Immature natural killer cell (primary cell): Measurements from ENCODE around the gene SLC12A1. TPM values are rescaled to one million over a fixed set of nuclear protein-coding genes. Genes with fewer than 3 reads are reported as not detected.

ENCODE experiments used
- DNase-seq, 3 donors: peaks; one replicate each; pipeline ENCODE4 v3.0.0; 2022; ENCODE audit warnings: mixed read lengths in 1 of 3
- H3K27ac Mint-ChIP-seq, 6 donors: one replicate each; pipeline ENCODE4 v1.8.0; 2020; ENCODE audit warnings: mixed read lengths in 6 of 6, mild to moderate bottlenecking in 5 of 6, inconsistent platforms in 4 of 6, moderate library complexity in 3 of 6
- H3K27me3 Mint-ChIP-seq, 3 donors: one replicate each; pipeline ENCODE4 v1.8.0; 2020 to 2021; ENCODE audit warnings: low read depth in 3 of 3, mild to moderate bottlenecking in 3 of 3, mixed read lengths in 3 of 3, moderate library complexity in 3 of 3, inconsistent platforms in 1 of 3
- H3K36me3 Mint-ChIP-seq, 3 donors: one replicate each; pipeline ENCODE4 v1.8.0; 2020; ENCODE audit warnings: mixed read lengths in 3 of 3, inconsistent platforms in 2 of 3, mild to moderate bottlenecking in 2 of 3
- H3K4me1 Mint-ChIP-seq, 2 donors: one replicate each; pipeline ENCODE4 v1.8.0; 2020; ENCODE audit warnings: inconsistent platforms in 2 of 2, mild to moderate bottlenecking in 2 of 2, mixed read lengths in 2 of 2, moderate library complexity in 1 of 2
- H3K4me3 Mint-ChIP-seq, 5 donors: one replicate each; pipeline ENCODE4 v1.8.0; 2020; ENCODE audit warnings: mild to moderate bottlenecking in 5 of 5, mixed read lengths in 5 of 5, inconsistent platforms in 3 of 5, moderate library complexity in 3 of 5
- H3K9me3 Mint-ChIP-seq, 6 donors: one replicate each; pipeline ENCODE4 v1.8.0; 2020; ENCODE audit warnings: mild to moderate bottlenecking in 6 of 6, mixed read lengths in 6 of 6, inconsistent platforms in 4 of 6, moderate library complexity in 3 of 6
- polyA plus RNA-seq, 3 donors: library from polyadenylated mRNA; unstranded; fragments of 300-500 nt; fragmentation: Illumina TruSeq; gene quantifications; one replicate each; pipeline ENCODE4 v1.2.3, GENCODE V29; 2021

Gene SLC12A1
- polyA plus RNA-seq, 3 donors from 2014 or later, result not detected

- Mint-ChIP-seq H3K27me3 (peaks cover 1 to 6% (median 6%) of the 10 kb centered on the region in 3 donors), H3K9me3 (peaks cover 0 to 10% (median 0%) of the 10 kb centered on the region in 6 donors), H3K27ac (no peak within 1 kb of the TSS), H3K4me3 (no peak within 1 kb of the TSS), H3K4me1 (no peaks in the 10 kb centered on the region), H3K36me3 (no peaks in the 10 kb centered on the region)
- no peak for DNase-seq
Measured at GRCh38 chr15:48191574-48192225, 14.4 kb upstream of the SLC12A1 start, which contains the start of gene CTXN2. Gene CTXN2 (plus strand): TSS chr15:48191665. CDS start chr15:48201301, 9,636 bp downstream.

- H3K9me3 Mint-ChIP-seq, result peaks cover 0 to 5% (median 0%) of the 10 kb centered on the region in 6 donors
- no peaks in the 10 kb centered on the region for H3K4me1 Mint-ChIP-seq
- DNase-seq, result no peak
- peaks cover 2 to 5% (median 3%) of the 10 kb centered on the region in 3 donors for H3K27me3 Mint-ChIP-seq
- H3K4me3 Mint-ChIP-seq, result no peak overlapping the region
- H3K27ac Mint-ChIP-seq, result no peak overlapping the region
- H3K36me3 Mint-ChIP-seq, result no peaks in the 10 kb centered on the region
Measured at GRCh38 chr15:48202068-48202467, 4.0 kb upstream of the SLC12A1 start.

GRCh38 chr15:48221261-48221660, 15.2 kb downstream of the SLC12A1 start:
- no peaks in the 10 kb centered on the region for H3K4me1 Mint-ChIP-seq

GRCh38 chr15:48221885-48222284, 15.8 kb downstream of the SLC12A1 start:
- no peak overlapping the region for H3K27ac Mint-ChIP-seq
- no peak for DNase-seq
- H3K4me3 Mint-ChIP-seq, result no peak overlapping the region

More at GRCh38 chr15:48221261-48221660, 15.2 kb downstream of the SLC12A1 start:
- Mint-ChIP-seq H3K4me3 (no peak overlapping the region), H3K27me3 (peaks cover 0 to 2% (median 1%) of the 10 kb centered on the region in 3 donors), H3K27ac (no peak overlapping the region), H3K9me3 (no peaks in the 10 kb centered on the region), H3K36me3 (no peaks in the 10 kb centered on the region)
- DNase-seq, result no peak

GRCh38 chr15:48222627-48223026, 16.5 kb downstream of the SLC12A1 start:
- Mint-ChIP-seq H3K36me3 (no peaks in the 10 kb centered on the region), H3K27ac (no peak overlapping the region), H3K4me1 (no peaks in the 10 kb centered on the region), H3K9me3 (peaks cover 0 to under 1% (median 0%) of the 10 kb centered on the region in 6 donors), H3K4me3 (no peak overlapping the region), H3K27me3 (peaks cover 0 to 3% (median 1%) of the 10 kb centered on the region in 3 donors)
- DNase-seq, result no peak

More at GRCh38 chr15:48221885-48222284, 15.8 kb downstream of the SLC12A1 start:
- H3K36me3 Mint-ChIP-seq, result no peaks in the 10 kb centered on the region
- peaks cover 0 to 2% (median 1%) of the 10 kb centered on the region in 3 donors for H3K27me3 Mint-ChIP-seq
- no peaks in the 10 kb centered on the region for H3K4me1 Mint-ChIP-seq
- H3K9me3 Mint-ChIP-seq, result no peaks in the 10 kb centered on the region

- no peaks in the 10 kb centered on the region for H3K4me1 Mint-ChIP-seq
- no peak for DNase-seq
- no peak overlapping the region for H3K4me3 Mint-ChIP-seq
- peaks cover 0 to 2% (median 1%) of the 10 kb centered on the region in 3 donors for H3K27me3 Mint-ChIP-seq
- H3K27ac Mint-ChIP-seq, result no peak overlapping the region
- H3K9me3 Mint-ChIP-seq, result peaks cover 0 to 2% (median 0%) of the 10 kb centered on the region in 6 donors
- H3K36me3 Mint-ChIP-seq, result no peaks in the 10 kb centered on the region
Measured at GRCh38 chr15:48225771-48226170, 19.7 kb downstream of the SLC12A1 start.

GRCh38 chr15:48230498-48230897, 24.4 kb downstream of the SLC12A1 start:
- H3K27ac Mint-ChIP-seq, result no peak overlapping the region
- no peaks in the 10 kb centered on the region for H3K36me3 Mint-ChIP-seq
- H3K4me1 Mint-ChIP-seq, result no peaks in the 10 kb centered on the region
- no peak for DNase-seq
- peaks cover 2 to 5% (median 4%) of the 10 kb centered on the region in 3 donors for H3K27me3 Mint-ChIP-seq
- H3K9me3 Mint-ChIP-seq, result peaks cover 0 to 5% (median 0%) of the 10 kb centered on the region in 6 donors
- no peak overlapping the region for H3K4me3 Mint-ChIP-seq

GRCh38 chr15:48233246-48233645, 27.1 kb downstream of the SLC12A1 start:
- Mint-ChIP-seq H3K36me3 (no peaks in the 10 kb centered on the region), H3K27ac (no peak overlapping the region), H3K4me1 (no peaks in the 10 kb centered on the region), H3K9me3 (peaks cover 0 to 3% (median 0%) of the 10 kb centered on the region in 6 donors), H3K27me3 (peaks cover 2 to 3% (median 3%) of the 10 kb centered on the region in 3 donors), H3K4me3 (no peak overlapping the region)
- no peak for DNase-seq

GRCh38 chr15:48239334-48239733, 33.2 kb downstream of the SLC12A1 start:
- DNase-seq, result no peak
- no peaks in the 10 kb centered on the region for H3K9me3 Mint-ChIP-seq
- peaks cover 0 to 4% (median 3%) of the 10 kb centered on the region in 3 donors for H3K27me3 Mint-ChIP-seq
- no peak overlapping the region for H3K27ac Mint-ChIP-seq
- H3K4me3 Mint-ChIP-seq, result no peak overlapping the region
- no peaks in the 10 kb centered on the region for H3K36me3 Mint-ChIP-seq
- H3K4me1 Mint-ChIP-seq, result no peaks in the 10 kb centered on the region

GRCh38 chr15:48242015-48242414, 35.9 kb downstream of the SLC12A1 start:
- Mint-ChIP-seq H3K4me1 (no peaks in the 10 kb centered on the region), H3K27ac (no peak overlapping the region), H3K27me3 (peaks cover 0 to 4% (median 0%) of the 10 kb centered on the region in 3 donors), H3K9me3 (no peaks in the 10 kb centered on the region), H3K4me3 (no peak overlapping the region), H3K36me3 (no peaks in the 10 kb centered on the region)
- DNase-seq, result no peak

- Mint-ChIP-seq H3K27ac (no peak overlapping the region), H3K4me1 (no peaks in the 10 kb centered on the region), H3K36me3 (no peaks in the 10 kb centered on the region), H3K4me3 (no peak overlapping the region), H3K27me3 (peaks cover 0 to 4% (median 0%) of the 10 kb centered on the region in 3 donors), H3K9me3 (no peaks in the 10 kb centered on the region)
- DNase-seq, result no peak
Measured at GRCh38 chr15:48242535-48242934, 36.4 kb downstream of the SLC12A1 start.

- Mint-ChIP-seq H3K9me3 (no peaks in the 10 kb centered on the region), H3K36me3 (no peaks in the 10 kb centered on the region), H3K4me3 (no peak overlapping the region)
Measured at GRCh38 chr15:48244921-48245320, 38.8 kb downstream of the SLC12A1 start.

GRCh38 chr15:48248414-48248813, 42.3 kb downstream of the SLC12A1 start:
- no peaks in the 10 kb centered on the region for H3K36me3 Mint-ChIP-seq
- H3K9me3 Mint-ChIP-seq, result no peaks in the 10 kb centered on the region
- peaks cover 0 to 2% (median 0%) of the 10 kb centered on the region in 3 donors for H3K27me3 Mint-ChIP-seq
- H3K4me1 Mint-ChIP-seq, result no peaks in the 10 kb centered on the region
- no peak overlapping the region for H3K27ac Mint-ChIP-seq
- no peak overlapping the region for H3K4me3 Mint-ChIP-seq
- no peak for DNase-seq

More at GRCh38 chr15:48244921-48245320, 38.8 kb downstream of the SLC12A1 start:
- Mint-ChIP-seq H3K27me3 (peaks cover 0 to 4% (median 2%) of the 10 kb centered on the region in 3 donors), H3K27ac (no peak overlapping the region), H3K4me1 (no peaks in the 10 kb centered on the region)
- DNase-seq, result no peak

GRCh38 chr15:48250640-48251076, 44.6 kb downstream of the SLC12A1 start:
- Mint-ChIP-seq H3K27ac (no peak overlapping the region), H3K4me1 (no peaks in the 10 kb centered on the region), H3K27me3 (peaks cover 0 to 5% (median 0%) of the 10 kb centered on the region in 3 donors), H3K36me3 (no peaks in the 10 kb centered on the region), H3K4me3 (no peak overlapping the region), H3K9me3 (no peaks in the 10 kb centered on the region)
- no peak for DNase-seq
